T-helper 2 cell treated with Interferon-gamma antibody and Interleukin-4, amounts not matched to agents 5 μg/mL and 100 μg/mL, for 36 hours (primary cell): ENCODE results near the gene DDX1.

Source experiments
- DNase-seq: peaks from one replicate; pipeline ENCODE4 v3.0.0; 2021; ENCODE audit warnings: low spot score
- H3K27ac Mint-ChIP-seq: one replicate; pipeline ENCODE4 v1.8.0; 2021; ENCODE audit warnings: mild to moderate bottlenecking, mixed read lengths
- H3K27me3 Mint-ChIP-seq: one replicate; pipeline ENCODE4 v1.8.0; 2021; ENCODE audit warnings: low read depth, mixed read lengths
- H3K36me3 Mint-ChIP-seq: one replicate; pipeline ENCODE4 v1.8.0; 2021; ENCODE audit warnings: low read depth, mixed read lengths
- H3K4me1 Mint-ChIP-seq: one replicate; pipeline ENCODE4 v1.8.0; 2021; ENCODE audit warnings: low read depth, mixed read lengths
- H3K4me3 Mint-ChIP-seq: one replicate; pipeline ENCODE4 v1.8.0; 2022; ENCODE audit warnings: mild to moderate bottlenecking, moderate library complexity, mixed read lengths
- H3K9me3 Mint-ChIP-seq: one replicate; pipeline ENCODE4 v1.8.0; 2021; ENCODE audit warnings: mixed read lengths

Gene DDX1

GRCh38 chr2:15630121-15630977, 38.7 kb downstream of the DDX1 start:
- Mint-ChIP-seq H3K27me3 (no peaks in the 10 kb centered on the region), H3K9me3 (no peaks in the 10 kb centered on the region), H3K36me3 (peaks cover 55% of the 10 kb centered on the region), H3K27ac (no peak overlapping the region), H3K4me1 (peaks cover 2% of the 10 kb centered on the region), H3K4me3 (no peak overlapping the region)
- DNase-seq: no peak

GRCh38 chr2:15630978-15631719, 39.5 kb downstream of the DDX1 start:
- H3K27ac Mint-ChIP-seq: no peak overlapping the region

GRCh38 chr2:15631883-15632282, 40.2 kb downstream of the DDX1 start:
- Mint-ChIP-seq H3K27me3 (no peaks in the 10 kb centered on the region), H3K9me3 (no peaks in the 10 kb centered on the region), H3K36me3 (peaks cover 48% of the 10 kb centered on the region), H3K4me3 (no peak overlapping the region), H3K27ac (no peak overlapping the region), H3K4me1 (no peaks in the 10 kb centered on the region)
- DNase-seq: no peak

More at GRCh38 chr2:15630978-15631719, 39.5 kb downstream of the DDX1 start:
- Mint-ChIP-seq H3K9me3 (no peaks in the 10 kb centered on the region), H3K36me3 (peaks cover 54% of the 10 kb centered on the region), H3K4me3 (no peak overlapping the region), H3K4me1 (peaks cover 2% of the 10 kb centered on the region), H3K27me3 (no peaks in the 10 kb centered on the region)
- DNase-seq: no peak

- Mint-ChIP-seq H3K36me3 (peaks cover 50% of the 10 kb centered on the region), H3K27me3 (no peaks in the 10 kb centered on the region), H3K4me1 (no peaks in the 10 kb centered on the region), H3K4me3 (no peak overlapping the region), H3K27ac (no peak overlapping the region), H3K9me3 (no peaks in the 10 kb centered on the region)
- DNase-seq: no peak
These were observed 41.6 kb downstream of the DDX1 start for GRCh38 chr2:15633043-15633970.

- no peak overlapping the region for H3K27ac Mint-ChIP-seq
- no peaks in the 10 kb centered on the region for H3K27me3 Mint-ChIP-seq
- H3K9me3 Mint-ChIP-seq: no peaks in the 10 kb centered on the region
- peaks cover 55% of the 10 kb centered on the region for H3K36me3 Mint-ChIP-seq
- no peak for DNase-seq
- no peak overlapping the region for H3K4me3 Mint-ChIP-seq
- no peaks in the 10 kb centered on the region for H3K4me1 Mint-ChIP-seq
These were observed 42.3 kb downstream of the DDX1 start for GRCh38 chr2:15633971-15634346.

- Mint-ChIP-seq H3K36me3 (peaks cover 55% of the 10 kb centered on the region), H3K27ac (no peak overlapping the region)
- no peak for DNase-seq
These were observed 43.3 kb downstream of the DDX1 start for GRCh38 chr2:15634846-15635490.

GRCh38 chr2:15636972-15637785, 45.5 kb downstream of the DDX1 start:
- Mint-ChIP-seq H3K9me3 (peaks cover 7% of the 10 kb centered on the region), H3K4me1 (no peaks in the 10 kb centered on the region), H3K4me3 (no peak overlapping the region), H3K27ac (no peak overlapping the region), H3K27me3 (no peaks in the 10 kb centered on the region), H3K36me3 (peaks cover 58% of the 10 kb centered on the region)
- peak; percentile 23 for DNase-seq

More at GRCh38 chr2:15634846-15635490, 43.3 kb downstream of the DDX1 start:
- Mint-ChIP-seq H3K4me1 (no peaks in the 10 kb centered on the region), H3K27me3 (no peaks in the 10 kb centered on the region), H3K4me3 (no peak overlapping the region), H3K9me3 (no peaks in the 10 kb centered on the region)

GRCh38 chr2:15638720-15639119, 47.1 kb downstream of the DDX1 start:
- no peaks in the 10 kb centered on the region for H3K27me3 Mint-ChIP-seq
- H3K4me1 Mint-ChIP-seq: no peaks in the 10 kb centered on the region
- DNase-seq: no peak
- peaks cover 7% of the 10 kb centered on the region for H3K9me3 Mint-ChIP-seq
- no peak overlapping the region for H3K4me3 Mint-ChIP-seq
- H3K36me3 Mint-ChIP-seq: peaks cover 52% of the 10 kb centered on the region
- H3K27ac Mint-ChIP-seq: no peak overlapping the region

GRCh38 chr2:15639323-15640251, 47.9 kb downstream of the DDX1 start:
- peaks cover 7% of the 10 kb centered on the region for H3K9me3 Mint-ChIP-seq
- H3K4me1 Mint-ChIP-seq: no peaks in the 10 kb centered on the region
- no peaks in the 10 kb centered on the region for H3K27me3 Mint-ChIP-seq
- DNase-seq: no peak
- peaks cover 45% of the 10 kb centered on the region for H3K36me3 Mint-ChIP-seq
- H3K4me3 Mint-ChIP-seq: no peak overlapping the region
- H3K27ac Mint-ChIP-seq: no peak overlapping the region

GRCh38 chr2:15640261-15640711, 48.6 kb downstream of the DDX1 start:
- no peak overlapping the region for H3K4me3 Mint-ChIP-seq
- H3K27me3 Mint-ChIP-seq: no peaks in the 10 kb centered on the region
- no peak overlapping the region for H3K27ac Mint-ChIP-seq
- no peak for DNase-seq
- H3K9me3 Mint-ChIP-seq: peaks cover 7% of the 10 kb centered on the region
- H3K36me3 Mint-ChIP-seq: peaks cover 40% of the 10 kb centered on the region
- H3K4me1 Mint-ChIP-seq: no peaks in the 10 kb centered on the region

- no peak for DNase-seq
- Mint-ChIP-seq H3K9me3 (peaks cover 7% of the 10 kb centered on the region), H3K36me3 (peaks cover 37% of the 10 kb centered on the region)
These were observed 49.1 kb downstream of the DDX1 start for GRCh38 chr2:15640784-15641183.

GRCh38 chr2:15641530-15641982, 49.9 kb downstream of the DDX1 start:
- H3K9me3 Mint-ChIP-seq: peaks cover 7% of the 10 kb centered on the region
- no peak overlapping the region for H3K27ac Mint-ChIP-seq
- H3K4me1 Mint-ChIP-seq: no peaks in the 10 kb centered on the region
- H3K4me3 Mint-ChIP-seq: no peak overlapping the region
- no peak for DNase-seq
- H3K36me3 Mint-ChIP-seq: peaks cover 34% of the 10 kb centered on the region
- H3K27me3 Mint-ChIP-seq: no peaks in the 10 kb centered on the region

More at GRCh38 chr2:15640784-15641183, 49.1 kb downstream of the DDX1 start:
- no peaks in the 10 kb centered on the region for H3K27me3 Mint-ChIP-seq
- no peaks in the 10 kb centered on the region for H3K4me1 Mint-ChIP-seq
- no peak overlapping the region for H3K27ac Mint-ChIP-seq
- no peak overlapping the region for H3K4me3 Mint-ChIP-seq
